Renal cortical epithelial cell (primary cell): ENCODE measurements around the gene NAV3. TPM values are rescaled to one million over a fixed set of nuclear protein-coding genes. Genes with fewer than 3 reads are reported as not detected.
A peak's percentile ranks its signal among the peaks of the same experiment; 100 is the strongest.

ENCODE experiments used
- DNase-seq: peaks from one replicate; pipeline ENCODE4 v3.0.0-alpha.2; 2011; ENCODE audit warnings: low read depth
- total RNA-seq: library from RNA; depleted of rRNA; stranded (reverse); fragments of >200 nt; gene quantifications from 2 replicates; pipeline ENCODE4 v1.2.3, GENCODE V29; 2014

NAV3 gene
- total RNA-seq, 1 donor from 2014 or later, result 9.1 TPM

- DNase-seq, result no peak
These were observed 93.2 kb downstream of the NAV3 start for GRCh38 chr12:77923882-77924281.

GRCh38 chr12:77924703-77925102, 94.0 kb downstream of the NAV3 start:
- DNase-seq, result no peak

GRCh38 chr12:77925536-77926108, 94.9 kb downstream of the NAV3 start:
- peak; percentile 95 for DNase-seq

- DNase-seq, result no peak
These were observed 97.4 kb downstream of the NAV3 start for GRCh38 chr12:77928078-77928477.

GRCh38 chr12:77932216-77932615, 101.5 kb downstream of the NAV3 start:
- DNase-seq, result no peak

- no peak for DNase-seq
These were observed 107.6 kb downstream of the NAV3 start for GRCh38 chr12:77938301-77938700.

- peak; percentile 96 for DNase-seq
These were observed 109.3 kb downstream of the NAV3 start for GRCh38 chr12:77940011-77940423.

- peak; percentile 52 for DNase-seq
These were observed 109.9 kb downstream of the NAV3 start for GRCh38 chr12:77940567-77940966.

- peak; percentile 15 for DNase-seq
These were observed 110.7 kb downstream of the NAV3 start for GRCh38 chr12:77941401-77941800.

- peak; percentile 83 for DNase-seq
These were observed 112.8 kb downstream of the NAV3 start for GRCh38 chr12:77943466-77943865.

GRCh38 chr12:77946541-77947061, 115.9 kb downstream of the NAV3 start:
- peak; percentile 51 for DNase-seq

GRCh38 chr12:77947330-77947729, 116.6 kb downstream of the NAV3 start:
- DNase-seq, result peak; percentile 58

GRCh38 chr12:77947746-77948145, 117.1 kb downstream of the NAV3 start:
- DNase-seq, result peak; percentile 67

- DNase-seq, result no peak
These were observed 119.2 kb downstream of the NAV3 start for GRCh38 chr12:77949943-77950342.

- DNase-seq, result peak; percentile 53
These were observed 123.0 kb downstream of the NAV3 start for GRCh38 chr12:77953528-77954205.

- DNase-seq, result no peak
These were observed 123.5 kb downstream of the NAV3 start for GRCh38 chr12:77954206-77954555.

GRCh38 chr12:77957062-77957461, 126.4 kb downstream of the NAV3 start:
- no peak for DNase-seq

GRCh38 chr12:77963576-77964178, 133.0 kb downstream of the NAV3 start:
- no peak for DNase-seq

- DNase-seq, result no peak
These were observed 135.1 kb downstream of the NAV3 start for GRCh38 chr12:77965790-77966189.

- no peak for DNase-seq
These were observed 137.3 kb downstream of the NAV3 start for GRCh38 chr12:77968021-77968420.

GRCh38 chr12:77968571-77968970, 137.9 kb downstream of the NAV3 start:
- no peak for DNase-seq

- no peak for DNase-seq
These were observed 142.9 kb downstream of the NAV3 start for GRCh38 chr12:77973579-77973978.

- DNase-seq, result no peak
These were observed 144.0 kb downstream of the NAV3 start for GRCh38 chr12:77974645-77975044.
